H9 (cell line): ENCODE data around the gene ZNRF1. TPM values are rescaled to one million over a fixed set of nuclear protein-coding genes. Genes with fewer than 3 reads are reported as not detected.

Experiments
- DNase-seq: peaks from one replicate; pipeline ENCODE4 v3.0.0-alpha.2; 2017
- H2AFZ ChIP-seq: one replicate; pipeline ENCODE4 v1.6.1; 2013; ENCODE audit warnings: mild to moderate bottlenecking, low read length, control low read depth, moderate library complexity
- H2AK5ac ChIP-seq: 2 replicates; pipeline ENCODE4 v1.6.1; 2013; ENCODE audit warnings: low read length, control low read depth, mixed read lengths; ENCODE audit not compliant: insufficient read length
- H2BK120ac ChIP-seq: one replicate; pipeline ENCODE4 v1.6.1; 2013; ENCODE audit warnings: low read depth, mild to moderate bottlenecking, low read length, control low read depth, inconsistent platforms; ENCODE audit not compliant: poor library complexity, severe bottlenecking
- H2BK12ac ChIP-seq: 2 replicates; pipeline ENCODE4 v1.6.1; 2013; ENCODE audit warnings: low read length, control low read depth, mixed read lengths, low read depth; ENCODE audit not compliant: insufficient read length
- H2BK15ac ChIP-seq: 2 replicates; pipeline ENCODE4 v1.6.1; 2013; ENCODE audit warnings: low read depth, low read length, control low read depth
- H2BK20ac ChIP-seq: one replicate; pipeline ENCODE4 v1.6.1; 2013; ENCODE audit warnings: low read depth, mild to moderate bottlenecking, low read length, control low read depth, inconsistent platforms; ENCODE audit not compliant: poor library complexity, severe bottlenecking
- H2BK5ac ChIP-seq: 2 replicates; pipeline ENCODE4 v1.6.1; 2013; ENCODE audit warnings: low read length, control low read depth, mixed read lengths; ENCODE audit not compliant: insufficient read length
- H3K14ac ChIP-seq: 2 replicates; pipeline ENCODE4 v1.6.1; 2013; ENCODE audit warnings: low read length, control low read depth; ENCODE audit not compliant: insufficient read depth
- H3K18ac ChIP-seq: 2 replicates; pipeline ENCODE4 v1.6.1; 2013; ENCODE audit warnings: low read depth, mild to moderate bottlenecking, mixed read lengths, low read length, control low read depth; ENCODE audit not compliant: insufficient read length
- H3K23ac ChIP-seq: 2 replicates; pipeline ENCODE4 v1.6.1; 2013; ENCODE audit warnings: low read length, control low read depth, mixed read lengths, low read depth; ENCODE audit not compliant: insufficient read length
- H3K23me2 ChIP-seq: 2 replicates; pipeline ENCODE4 v1.6.1; 2013; ENCODE audit warnings: low read depth, mild to moderate bottlenecking, mixed read lengths, low read length, control low read depth; ENCODE audit not compliant: insufficient read length, poor library complexity, severe bottlenecking
- H3K27ac ChIP-seq: 2 replicates; pipeline ENCODE4 v1.5.1; 2013; ENCODE audit warnings: low read length, control low read depth, mixed read lengths, low read depth; ENCODE audit not compliant: insufficient read length
- H3K27me3 ChIP-seq: 2 replicates; pipeline ENCODE4 v1.6.1; 2013; ENCODE audit warnings: low read length, control low read depth, inconsistent platforms; ENCODE audit not compliant: insufficient read depth
- H3K4ac ChIP-seq: 2 replicates; pipeline ENCODE4 v1.6.1; 2013; ENCODE audit warnings: low read depth, mild to moderate bottlenecking, control low read depth, inconsistent platforms, low read length, moderate library complexity
- H3K4me1 ChIP-seq: 2 replicates; pipeline ENCODE4 v1.6.1; 2013; ENCODE audit warnings: low read length, control low read depth, inconsistent platforms; ENCODE audit not compliant: insufficient read depth
- H3K4me2 ChIP-seq: 2 replicates; pipeline ENCODE4 v1.6.1; 2013; ENCODE audit warnings: low read length, control low read depth, mixed read lengths; ENCODE audit not compliant: insufficient read length, insufficient read depth
- H3K56ac ChIP-seq: 2 replicates; pipeline ENCODE4 v1.6.1; 2013; ENCODE audit warnings: low read depth, mild to moderate bottlenecking, mixed read lengths, low read length, control low read depth; ENCODE audit not compliant: insufficient read length
- H3K79me1 ChIP-seq: 2 replicates; pipeline ENCODE4 v1.6.1; 2013; ENCODE audit warnings: low read depth, mild to moderate bottlenecking, moderate library complexity, low read length, control low read depth, inconsistent platforms; ENCODE audit not compliant: insufficient read depth, poor library complexity, severe bottlenecking
- H3K79me2 ChIP-seq: 2 replicates; pipeline ENCODE4 v1.6.1; 2013; ENCODE audit warnings: low read length, control low read depth, inconsistent platforms; ENCODE audit not compliant: insufficient read depth
- H3K9ac ChIP-seq: 2 replicates; pipeline ENCODE4 v1.6.1; 2013; ENCODE audit warnings: low read length, control low read depth, mixed read lengths; ENCODE audit not compliant: insufficient read length; ENCODE audit errors: extremely low read depth
- H3K9me3 ChIP-seq: one replicate; pipeline ENCODE4 v1.6.1; 2013; ENCODE audit warnings: low read depth, low read length, inconsistent platforms; ENCODE audit not compliant: control insufficient read depth
- H3T11ph ChIP-seq: one replicate; pipeline ENCODE4 v1.6.1; 2013; ENCODE audit warnings: mild to moderate bottlenecking, low read length, control low read depth, inconsistent platforms
- H4K20me1 ChIP-seq: one replicate; pipeline ENCODE4 v1.6.1; 2013; ENCODE audit not compliant: control insufficient read depth, insufficient read length, insufficient read depth
- H4K5ac ChIP-seq: 2 replicates; pipeline ENCODE4 v1.6.1; 2013; ENCODE audit warnings: low read depth, mild to moderate bottlenecking, mixed read lengths, low read length, control low read depth; ENCODE audit not compliant: insufficient read length
- H4K8ac ChIP-seq: replicated peaks from 2 replicates; pipeline ENCODE4 v1.6.1; 2013; ENCODE audit warnings: low read length, control low read depth, mixed read lengths, low read depth; ENCODE audit not compliant: insufficient read length
- H4K91ac ChIP-seq: 2 replicates; pipeline ENCODE4 v1.6.1; 2013; ENCODE audit warnings: low read depth, mild to moderate bottlenecking, moderate library complexity, mixed read lengths, low read length, control low read depth; ENCODE audit not compliant: insufficient read length
- H3K27ac Mint-ChIP-seq, 3 experiments: 2 replicates in 2 of 3; 3 replicates in 1 of 3; pipeline ENCODE4 v1.8.0; 2020 to 2021; ENCODE audit warnings: mixed read lengths in 3 of 3, mild to moderate bottlenecking in 1 of 3, moderate library complexity in 1 of 3
- H3K27me3 Mint-ChIP-seq: 2 replicates; pipeline ENCODE4 v1.8.0; 2021; ENCODE audit warnings: low read depth, mild to moderate bottlenecking, moderate library complexity, mixed read lengths
- H3K36me3 Mint-ChIP-seq, 3 experiments: 2 replicates in 2 of 3; 3 replicates in 1 of 3; pipeline ENCODE4 v1.8.0; 2020 to 2021; ENCODE audit warnings: low read depth in 3 of 3, mixed read lengths in 3 of 3; ENCODE audit not compliant: insufficient read depth in 1 of 3
- H3K4me1 Mint-ChIP-seq, 2 experiments: 2 replicates each; pipeline ENCODE4 v1.8.0; 2020; ENCODE audit warnings: mixed read lengths in 2 of 2
- H3K4me3 Mint-ChIP-seq, 2 experiments: 2 replicates in 1 of 2; 3 replicates in 1 of 2; pipeline ENCODE4 v1.8.0; 2020 to 2021; ENCODE audit warnings: mild to moderate bottlenecking in 2 of 2, mixed read lengths in 2 of 2, moderate library complexity in 1 of 2
- H3K9me3 Mint-ChIP-seq, 2 experiments: 2 replicates in 1 of 2; 3 replicates in 1 of 2; pipeline ENCODE4 v1.8.0; 2020; ENCODE audit warnings: mild to moderate bottlenecking in 2 of 2, mixed read lengths in 2 of 2, moderate library complexity in 1 of 2
- WGBS: extraction: QIAGEN DNeasy Blood & Tissue Kit; methylation state at CpG from one replicate; pipeline ENCODE4 v1.1.7; 2013; ENCODE audit warnings: missing lambda C conversion rate, low lambda C conversion rate, mixed read lengths; ENCODE audit not compliant: insufficient read length; ENCODE audit errors: extremely low coverage; 5-methylcytosine and 5-hydroxymethylcytosine counted together
- total RNA-seq: library from RNA; stranded (reverse); gene quantifications from 2 replicates; pipeline ENCODE4 v1.2.1, GENCODE V29; 2021
- TF ChIP-seq, protein P1 (sequence below): fragments of 200-600 bp; sonication (generic); conservative IDR thresholded peaks from 3 replicates; pipeline ENCODE4 v1.8.0; 2021; ENCODE audit warnings: antibody characterized with exemption, mild to moderate bottlenecking

The ZNRF1 gene
- total RNA-seq, 1 experiment from 2014 or later = 49.6 TPM

DNA sequence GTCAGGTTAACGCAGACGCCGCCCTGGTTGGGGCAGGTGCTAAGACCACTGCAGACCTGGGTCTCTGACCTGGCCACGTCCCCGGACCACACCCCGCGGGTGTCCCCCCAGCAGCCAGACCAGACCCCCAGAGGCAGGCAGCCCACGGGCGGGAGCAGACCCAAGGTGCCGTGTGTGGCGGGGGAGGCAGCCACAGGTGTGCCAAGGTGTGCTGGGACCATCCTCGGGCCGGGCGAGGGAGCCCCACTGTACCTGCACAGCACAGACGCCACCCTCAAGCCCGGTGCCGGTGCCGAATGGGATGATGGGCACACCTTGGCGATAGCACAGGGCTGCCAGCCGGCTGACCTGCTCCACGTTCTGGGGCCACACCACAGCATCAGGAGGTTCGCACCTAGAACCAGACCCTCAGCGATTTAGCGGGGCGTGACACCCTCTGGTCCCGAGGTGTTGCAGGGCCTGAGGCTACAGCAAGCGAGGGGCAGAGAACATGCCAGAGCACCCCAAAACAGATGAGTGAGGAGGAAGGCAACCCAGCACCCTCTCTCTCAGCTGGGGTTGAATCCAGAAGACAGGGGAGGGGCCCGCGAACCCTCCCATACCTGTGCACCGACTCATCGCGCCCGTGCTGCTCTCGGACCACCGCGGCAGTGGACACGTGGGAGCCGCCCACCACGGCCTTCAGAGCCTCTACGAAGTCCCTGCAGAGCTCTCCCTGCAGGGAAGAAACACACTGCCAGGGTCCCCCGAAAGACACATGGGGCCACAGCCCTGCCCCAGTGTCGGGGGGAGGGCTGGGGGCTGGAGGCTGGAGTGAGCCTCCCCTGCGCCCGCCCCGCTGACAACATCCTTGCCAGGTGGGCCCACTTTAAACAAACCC lies 116.4 kb downstream of the ZNRF1 start:
- Histone ChIP-seq H4K8ac (no peak overlapping the region), H3K4me2 (no peak overlapping the region), H2BK5ac (no peak overlapping the region), H3K79me2 (no peaks in the 10 kb centered on the region), H3K23me2 (no peaks in the 10 kb centered on the region), H3K9ac (no peak overlapping the region), H2AFZ (no peak overlapping the region), H3K23ac (no peak overlapping the region), H2AK5ac (no peak overlapping the region), H4K20me1 (no peaks in the 10 kb centered on the region), H3K18ac (no peak overlapping the region), H2BK120ac (no peak overlapping the region), H3K27ac (no peak overlapping the region), H3K4ac (no peak overlapping the region), H4K5ac (no peak overlapping the region), H3K4me1 (peaks cover 6% of the 10 kb centered on the region; the same call in 1 of the 2 replicates), H3K56ac (no peak overlapping the region), H3K9me3 (no peaks in the 10 kb centered on the region), H3T11ph (no peak overlapping the region), H2BK15ac (no peak overlapping the region), H3K79me1 (no peaks in the 10 kb centered on the region), H2BK20ac (no peak overlapping the region), H3K14ac (no peak overlapping the region; the same call in 1 of the 2 replicates), H3K27me3 (no peaks in the 10 kb centered on the region), H2BK12ac (no peak overlapping the region), H4K91ac (no peak overlapping the region)
- Mint-ChIP-seq H3K4me1 (peaks cover 53 to 69% of the 10 kb centered on the region in 2 experiments), H3K9me3 (0 out of 5 replicates have a peak, but pooled peaks cover 0 to 3% of the 10 kb centered on the region in 2 experiments), H3K27me3 (peaks cover 4% of the 10 kb centered on the region; the same call in 1 of the 2 replicates), H3K27ac (no peak overlapping the region), H3K36me3 (peaks cover 0 to 2% (median 0%) of the 10 kb centered on the region in 3 experiments; a peak in 3 of 7 replicates), H3K4me3 (no peak overlapping the region)
- TF ChIP-seq, protein P1, sequence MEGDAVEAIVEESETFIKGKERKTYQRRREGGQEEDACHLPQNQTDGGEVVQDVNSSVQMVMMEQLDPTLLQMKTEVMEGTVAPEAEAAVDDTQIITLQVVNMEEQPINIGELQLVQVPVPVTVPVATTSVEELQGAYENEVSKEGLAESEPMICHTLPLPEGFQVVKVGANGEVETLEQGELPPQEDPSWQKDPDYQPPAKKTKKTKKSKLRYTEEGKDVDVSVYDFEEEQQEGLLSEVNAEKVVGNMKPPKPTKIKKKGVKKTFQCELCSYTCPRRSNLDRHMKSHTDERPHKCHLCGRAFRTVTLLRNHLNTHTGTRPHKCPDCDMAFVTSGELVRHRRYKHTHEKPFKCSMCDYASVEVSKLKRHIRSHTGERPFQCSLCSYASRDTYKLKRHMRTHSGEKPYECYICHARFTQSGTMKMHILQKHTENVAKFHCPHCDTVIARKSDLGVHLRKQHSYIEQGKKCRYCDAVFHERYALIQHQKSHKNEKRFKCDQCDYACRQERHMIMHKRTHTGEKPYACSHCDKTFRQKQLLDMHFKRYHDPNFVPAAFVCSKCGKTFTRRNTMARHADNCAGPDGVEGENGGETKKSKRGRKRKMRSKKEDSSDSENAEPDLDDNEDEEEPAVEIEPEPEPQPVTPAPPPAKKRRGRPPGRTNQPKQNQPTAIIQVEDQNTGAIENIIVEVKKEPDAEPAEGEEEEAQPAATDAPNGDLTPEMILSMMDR = no peak
- DNase-seq = no peak
- WGBS = no CpG with 5 or more reads among the region's 45 CpGs
